ENCODE measurements around the gene RASGEF1C.

The RASGEF1C gene

DNA sequence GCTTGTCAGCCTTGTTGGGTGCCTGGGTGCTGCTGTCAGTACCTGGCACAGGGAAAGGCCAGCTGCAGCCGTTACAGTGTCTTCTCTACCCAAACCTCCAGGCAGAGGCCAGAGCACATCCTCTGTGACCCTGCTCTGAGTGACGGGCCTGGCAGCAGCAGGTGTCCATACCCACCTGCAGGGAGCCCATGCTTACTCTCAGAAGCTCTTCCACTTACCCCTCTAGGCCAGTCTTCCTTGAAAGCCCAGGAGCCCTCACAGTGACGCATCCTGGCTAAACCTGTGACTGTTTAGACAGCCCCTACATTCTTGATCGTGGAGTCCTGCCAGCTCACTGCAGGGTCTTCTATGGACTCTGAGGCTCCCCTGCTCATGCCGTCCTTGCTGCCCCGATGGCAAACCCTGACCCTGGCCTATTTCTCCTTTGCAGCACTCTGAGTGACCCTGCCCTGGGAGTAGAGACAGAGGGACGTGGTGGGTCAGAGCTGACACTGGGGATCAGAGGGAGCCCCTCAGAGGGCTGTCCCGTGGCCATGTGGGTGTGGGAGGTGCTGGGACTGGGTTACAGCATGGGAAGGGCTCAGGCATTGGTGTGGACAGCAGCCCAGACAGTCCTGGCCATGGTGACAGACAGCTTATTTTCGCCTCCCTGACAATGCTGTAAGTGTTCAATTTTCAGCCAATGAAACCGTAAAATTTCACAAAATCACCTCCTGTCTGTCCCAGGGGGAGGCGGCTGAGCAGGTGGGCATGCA is 69.9 kb downstream of the RASGEF1C start:
- H3K27me3 ChIP-seq (ENCODE audit: low read depth, low read length): no peaks in the 10 kb centered on the region

DNA sequence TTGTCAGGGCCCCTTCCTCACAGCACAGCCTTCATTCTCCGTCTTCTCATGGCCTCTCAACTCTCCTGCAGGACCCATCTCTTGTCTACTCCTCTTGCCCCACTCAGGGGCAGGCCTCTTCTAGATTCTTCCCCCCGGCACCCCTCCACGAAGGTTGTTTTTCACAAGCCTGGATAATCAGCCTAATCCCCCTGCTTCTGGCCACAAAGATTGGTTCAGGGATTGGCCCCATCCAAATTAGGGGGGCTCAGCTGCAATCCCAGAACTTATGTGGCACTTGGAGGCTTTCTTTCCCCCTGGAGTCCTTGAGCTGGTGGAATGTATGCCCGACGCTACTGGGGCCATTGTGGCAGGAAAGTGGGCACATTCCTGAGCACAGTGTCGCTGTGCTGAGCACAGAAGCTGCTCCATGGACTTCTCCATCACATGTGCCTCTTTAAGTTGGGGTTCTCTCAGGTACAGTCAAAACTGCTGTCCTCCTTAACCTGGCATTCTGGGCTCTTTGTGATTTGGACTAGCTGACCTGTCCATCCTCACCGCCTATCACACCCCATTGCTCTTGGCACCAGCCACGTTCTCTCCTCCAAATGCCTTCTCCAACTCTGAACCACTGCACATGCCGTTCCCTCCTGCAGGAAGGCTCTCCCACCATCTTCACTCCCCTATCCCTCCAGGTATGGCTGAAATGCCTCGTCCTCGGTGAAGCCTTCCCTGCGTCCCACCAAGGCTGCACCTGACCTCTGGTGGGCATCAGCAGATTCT is 70.6 kb downstream of the RASGEF1C start:
- no peak overlapping the region for H3K27ac ChIP-seq (ENCODE audit: low read length)
- no peaks in the 10 kb centered on the region for H3K36me3 ChIP-seq (ENCODE audit: control insufficient read depth in 1 of 2, insufficient read depth in 2 of 2, low read length in 2 of 2)
- H3K9me3 ChIP-seq (ENCODE audit: control insufficient read depth in 1 of 2, low read length in 2 of 2): no peaks in the 10 kb centered on the region
- no peaks in the 10 kb centered on the region for H3K27me3 ChIP-seq (ENCODE audit: low read depth, low read length)
- H3K4me1 ChIP-seq (ENCODE audit: control insufficient read depth in 1 of 2, insufficient read depth in 2 of 2, low read length in 2 of 2): no peaks in the 10 kb centered on the region
- no peak overlapping the region for H3K4me3 ChIP-seq (ENCODE audit: low read depth in 1 of 2, low read length in 2 of 2)

More for the DNA sequence above, 69.9 kb downstream of the RASGEF1C start:
- no peak overlapping the region for H3K4me3 ChIP-seq (ENCODE audit: low read depth in 1 of 2, low read length in 2 of 2)
- no peaks in the 10 kb centered on the region for H3K9me3 ChIP-seq (ENCODE audit: control insufficient read depth in 1 of 2, low read length in 2 of 2)
- H3K4me1 ChIP-seq (ENCODE audit: control insufficient read depth in 1 of 2, insufficient read depth in 2 of 2, low read length in 2 of 2): no peaks in the 10 kb centered on the region
- H3K27ac ChIP-seq (ENCODE audit: low read length): no peak overlapping the region
- no peaks in the 10 kb centered on the region for H3K36me3 ChIP-seq (ENCODE audit: control insufficient read depth in 1 of 2, insufficient read depth in 2 of 2, low read length in 2 of 2)

DNA sequence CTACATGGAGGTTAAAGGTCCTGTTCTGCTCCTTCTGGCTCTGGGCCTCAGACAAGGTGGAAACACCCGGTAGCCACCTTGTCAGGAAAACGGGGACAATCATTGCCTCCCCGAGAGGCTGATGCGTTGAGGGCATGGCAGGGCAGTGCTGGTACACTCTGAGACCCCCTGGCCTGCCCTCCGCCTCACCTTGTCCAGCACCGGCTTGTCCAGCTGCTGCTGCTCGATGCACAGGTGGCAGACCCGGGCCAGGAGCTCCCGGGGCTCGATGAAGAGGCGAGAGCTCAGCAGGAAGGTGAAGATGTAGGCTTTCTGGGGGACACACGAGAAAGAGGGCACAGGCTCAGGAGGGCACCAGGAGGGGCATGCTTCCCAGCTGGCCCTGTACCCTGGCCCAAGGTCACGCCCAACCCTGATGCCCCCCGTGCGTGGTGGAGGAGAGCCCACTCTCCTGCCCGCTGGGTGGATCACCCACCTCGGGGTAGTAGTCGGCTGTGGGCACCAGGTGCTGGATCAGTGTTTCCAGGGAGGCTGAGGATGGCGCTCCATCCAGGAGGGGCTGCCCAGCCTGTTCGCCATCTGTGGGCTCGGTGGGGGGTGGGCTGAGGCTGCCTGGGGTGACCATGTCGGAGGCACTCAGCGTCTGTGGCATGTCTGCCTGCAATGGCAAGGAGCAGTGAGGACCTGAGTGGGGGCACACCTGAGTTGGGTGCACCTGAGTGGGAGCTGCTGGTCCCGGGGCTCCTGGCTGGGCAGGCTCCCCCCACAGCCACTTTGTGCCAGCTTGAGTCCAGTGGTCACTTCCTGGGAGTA is 71.4 kb downstream of the RASGEF1C start:
- no peaks in the 10 kb centered on the region for H3K27me3 ChIP-seq (ENCODE audit: low read depth, low read length)
- H3K36me3 ChIP-seq (ENCODE audit: control insufficient read depth in 1 of 2, insufficient read depth in 2 of 2, low read length in 2 of 2): no peaks in the 10 kb centered on the region
- no peak overlapping the region for H3K4me3 ChIP-seq (ENCODE audit: low read depth in 1 of 2, low read length in 2 of 2)
- no peaks in the 10 kb centered on the region for H3K4me1 ChIP-seq (ENCODE audit: control insufficient read depth in 1 of 2, insufficient read depth in 2 of 2, low read length in 2 of 2)
- no peaks in the 10 kb centered on the region for H3K9me3 ChIP-seq (ENCODE audit: control insufficient read depth in 1 of 2, low read length in 2 of 2)
- H3K27ac ChIP-seq (ENCODE audit: low read length): no peak overlapping the region

DNA sequence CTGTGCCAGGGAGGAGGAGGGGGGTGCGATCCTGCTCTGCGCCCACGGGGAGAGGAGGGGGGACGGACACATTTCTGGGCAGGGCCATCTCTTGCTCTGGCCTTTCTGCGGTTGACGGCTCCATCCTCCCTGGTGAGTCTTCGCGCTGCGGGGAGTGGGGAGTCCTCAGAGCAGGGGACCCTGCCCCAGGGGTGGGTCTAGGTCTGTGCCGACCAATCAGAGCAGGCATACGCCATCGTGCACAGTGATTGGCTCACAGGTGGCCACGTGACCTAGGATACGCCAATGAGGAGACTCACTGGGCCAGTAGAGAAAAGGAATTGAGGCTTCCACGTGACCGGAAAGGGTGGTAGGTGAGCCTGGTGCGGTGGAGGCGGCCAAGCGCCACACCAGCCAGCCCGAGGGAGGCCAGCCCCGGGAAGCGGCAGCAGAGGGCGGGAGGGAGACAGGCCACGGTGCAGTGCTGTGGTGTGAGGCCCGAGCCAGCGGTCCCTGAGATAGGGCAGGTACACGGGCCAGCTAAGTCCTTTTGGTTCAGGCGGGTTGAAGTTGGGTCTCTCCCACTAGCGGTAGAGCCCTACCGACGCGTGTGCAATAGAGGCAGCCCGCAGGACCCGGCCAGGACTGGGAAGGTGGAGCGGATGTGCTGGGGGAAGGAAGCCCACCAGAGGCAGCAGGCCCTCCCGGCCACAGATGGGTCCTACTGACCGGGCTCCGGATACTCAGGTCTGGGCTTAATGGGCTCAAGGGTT is 72.2 kb downstream of the RASGEF1C start:
- H3K4me3 ChIP-seq (ENCODE audit: low read depth in 1 of 2, low read length in 2 of 2): no peak overlapping the region
- H3K4me1 ChIP-seq (ENCODE audit: control insufficient read depth in 1 of 2, insufficient read depth in 2 of 2, low read length in 2 of 2): no peaks in the 10 kb centered on the region
- H3K36me3 ChIP-seq (ENCODE audit: control insufficient read depth in 1 of 2, insufficient read depth in 2 of 2, low read length in 2 of 2): no peaks in the 10 kb centered on the region
- no peaks in the 10 kb centered on the region for H3K9me3 ChIP-seq (ENCODE audit: control insufficient read depth in 1 of 2, low read length in 2 of 2)
- H3K27me3 ChIP-seq (ENCODE audit: low read depth, low read length): no peaks in the 10 kb centered on the region
- H3K27ac ChIP-seq (ENCODE audit: low read length): no peak overlapping the region

DNA sequence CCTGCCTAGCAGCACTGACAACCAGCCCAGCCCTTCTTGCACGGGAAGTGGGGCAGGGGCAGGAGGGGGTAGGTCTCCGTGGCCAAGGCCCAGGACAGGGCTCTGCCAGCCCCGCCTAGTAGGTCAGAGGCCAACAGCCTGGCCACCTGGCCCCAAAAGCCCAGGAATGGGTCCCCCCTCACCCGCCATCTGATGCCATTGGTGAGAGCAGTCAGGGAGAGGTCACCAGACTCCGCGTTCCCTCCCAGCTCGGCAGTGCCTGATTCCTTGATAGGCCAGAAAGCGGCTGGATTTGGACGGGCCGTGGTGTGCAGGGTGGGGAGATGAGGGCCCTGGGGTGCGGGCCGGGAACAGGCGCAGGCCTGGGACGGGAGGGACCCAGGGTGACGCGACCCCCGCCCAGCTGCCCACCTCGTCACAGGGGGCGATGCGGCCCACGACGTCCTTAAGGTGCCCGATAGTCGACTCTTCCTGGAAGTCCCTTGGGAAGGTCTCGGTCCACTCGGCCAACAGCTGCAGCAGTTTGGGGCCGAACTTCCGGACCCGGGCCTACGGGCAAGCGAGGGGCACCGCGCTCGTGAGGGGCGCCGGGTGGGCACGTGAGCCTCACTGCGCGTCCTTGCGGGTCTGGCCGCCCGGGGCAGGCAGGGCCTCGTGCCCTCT is 72.9 kb downstream of the RASGEF1C start:
- no peaks in the 10 kb centered on the region for H3K4me1 ChIP-seq (ENCODE audit: control insufficient read depth in 1 of 2, insufficient read depth in 2 of 2, low read length in 2 of 2)
- H3K9me3 ChIP-seq (ENCODE audit: control insufficient read depth in 1 of 2, low read length in 2 of 2): no peaks in the 10 kb centered on the region
- H3K4me3 ChIP-seq (ENCODE audit: low read depth in 1 of 2, low read length in 2 of 2): no peak overlapping the region
- no peaks in the 10 kb centered on the region for H3K36me3 ChIP-seq (ENCODE audit: control insufficient read depth in 1 of 2, insufficient read depth in 2 of 2, low read length in 2 of 2)
- no peaks in the 10 kb centered on the region for H3K27me3 ChIP-seq (ENCODE audit: low read depth, low read length)
- H3K27ac ChIP-seq (ENCODE audit: low read length): no peak overlapping the region

DNA sequence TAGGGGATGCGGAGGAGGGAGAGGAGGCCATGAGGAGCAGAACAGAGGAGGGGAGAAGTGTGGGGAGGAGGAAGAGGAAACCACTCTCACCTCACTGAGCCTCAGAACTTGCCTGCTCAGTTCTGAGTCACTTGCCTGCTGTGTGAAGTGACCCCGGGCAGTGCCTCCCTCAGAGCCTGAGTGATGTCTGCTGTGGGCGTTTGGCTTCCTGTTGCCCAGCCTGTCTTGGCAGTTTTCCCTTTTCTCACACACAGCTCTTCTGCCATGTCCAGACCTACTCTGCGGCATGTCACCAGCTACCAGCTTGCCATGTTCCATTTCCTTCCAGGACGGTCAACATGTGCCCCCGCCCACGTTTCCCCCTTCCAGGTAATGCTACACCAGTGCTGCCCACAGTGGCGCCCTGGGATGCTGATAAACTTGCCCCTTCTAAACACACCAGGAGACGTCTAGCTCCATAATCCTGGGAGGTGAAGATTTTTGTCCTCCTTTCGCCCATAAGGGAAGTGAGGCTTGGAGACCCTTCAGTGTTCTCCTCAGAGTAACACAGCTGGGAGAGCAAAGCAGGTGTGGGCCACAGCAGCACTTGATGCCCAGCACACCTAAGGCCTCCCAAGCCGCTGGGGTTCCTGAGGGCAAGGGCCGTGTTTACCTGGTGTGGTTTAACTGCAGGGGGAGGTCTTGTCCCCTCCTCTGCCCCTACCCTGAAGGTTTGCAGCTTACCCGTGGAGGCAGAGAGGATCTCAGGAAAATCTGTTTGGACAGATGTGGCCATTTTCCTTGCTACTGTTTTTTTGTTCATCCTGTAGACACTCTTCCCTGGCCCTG is 73.7 kb downstream of the RASGEF1C start:
- Histone ChIP-seq H3K27ac (ENCODE audit: low read length) (no peak overlapping the region), H3K4me3 (ENCODE audit: low read depth in 1 of 2, low read length in 2 of 2) (no peak overlapping the region), H3K9me3 (ENCODE audit: control insufficient read depth in 1 of 2, low read length in 2 of 2) (no peaks in the 10 kb centered on the region), H3K4me1 (ENCODE audit: control insufficient read depth in 1 of 2, insufficient read depth in 2 of 2, low read length in 2 of 2) (no peaks in the 10 kb centered on the region), H3K36me3 (ENCODE audit: control insufficient read depth in 1 of 2, insufficient read depth in 2 of 2, low read length in 2 of 2) (no peaks in the 10 kb centered on the region), H3K27me3 (ENCODE audit: low read depth, low read length) (no peaks in the 10 kb centered on the region)

DNA sequence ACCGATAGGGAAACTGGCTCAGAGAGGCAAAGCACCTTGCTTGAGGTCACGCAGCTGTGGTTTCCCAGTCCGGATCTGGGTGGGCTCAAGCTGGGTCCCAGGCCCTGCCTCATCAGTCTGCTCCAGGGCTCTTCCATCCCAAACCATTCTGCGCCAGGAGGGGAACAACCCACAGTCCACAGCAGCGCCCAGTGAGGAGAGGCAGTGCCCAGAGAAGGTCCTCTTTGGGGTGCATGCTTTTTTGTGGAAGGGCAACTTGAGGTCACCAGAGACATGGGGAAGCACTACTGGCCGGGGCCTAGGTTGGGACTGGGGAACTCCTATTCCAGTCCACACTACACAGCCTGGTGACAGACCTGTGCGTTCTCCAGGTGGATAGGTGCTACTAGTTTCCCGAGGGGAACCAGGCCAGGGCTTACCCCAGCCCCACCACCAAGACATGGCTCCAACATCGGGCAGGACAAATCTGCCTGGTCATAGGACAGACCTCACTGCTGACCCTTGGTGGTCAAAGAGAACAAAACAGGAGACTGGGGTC is 75.0 kb downstream of the RASGEF1C start:
- no peaks in the 10 kb centered on the region for H3K27me3 ChIP-seq (ENCODE audit: low read depth, low read length)
- H3K4me1 ChIP-seq (ENCODE audit: control insufficient read depth in 1 of 2, insufficient read depth in 2 of 2, low read length in 2 of 2): no peaks in the 10 kb centered on the region
- no peak overlapping the region for H3K27ac ChIP-seq (ENCODE audit: low read length)
- no peaks in the 10 kb centered on the region for H3K9me3 ChIP-seq (ENCODE audit: control insufficient read depth in 1 of 2, low read length in 2 of 2)
- H3K4me3 ChIP-seq (ENCODE audit: low read depth in 1 of 2, low read length in 2 of 2): no peak overlapping the region
- no peaks in the 10 kb centered on the region for H3K36me3 ChIP-seq (ENCODE audit: control insufficient read depth in 1 of 2, insufficient read depth in 2 of 2, low read length in 2 of 2)

DNA sequence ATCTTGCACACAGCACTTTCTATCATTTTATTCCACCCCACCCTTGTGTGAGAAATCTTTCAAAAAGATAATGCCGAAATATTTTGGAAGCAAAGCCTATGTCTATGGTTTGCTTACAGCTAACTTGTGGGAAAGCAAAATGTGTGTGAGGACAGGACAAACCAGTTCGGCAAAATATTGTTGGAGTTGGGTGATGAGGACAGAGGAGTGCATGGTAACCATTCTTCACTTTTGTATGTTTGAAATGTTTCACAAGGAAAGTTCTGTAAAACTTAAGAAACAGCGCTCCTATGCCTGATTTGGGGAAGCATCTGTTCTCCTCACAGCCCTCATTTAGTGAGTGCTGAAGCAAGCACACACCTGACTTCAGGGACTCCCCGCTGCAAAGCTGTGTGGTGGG is 75.5 kb downstream of the RASGEF1C start:
- no peaks in the 10 kb centered on the region for H3K4me1 ChIP-seq (ENCODE audit: control insufficient read depth in 1 of 2, insufficient read depth in 2 of 2, low read length in 2 of 2)
- H3K4me3 ChIP-seq (ENCODE audit: low read depth in 1 of 2, low read length in 2 of 2): no peak overlapping the region
- no peak overlapping the region for H3K27ac ChIP-seq (ENCODE audit: low read length)
- no peaks in the 10 kb centered on the region for H3K27me3 ChIP-seq (ENCODE audit: low read depth, low read length)
- no peaks in the 10 kb centered on the region for H3K9me3 ChIP-seq (ENCODE audit: control insufficient read depth in 1 of 2, low read length in 2 of 2)
- no peaks in the 10 kb centered on the region for H3K36me3 ChIP-seq (ENCODE audit: control insufficient read depth in 1 of 2, insufficient read depth in 2 of 2, low read length in 2 of 2)

DNA sequence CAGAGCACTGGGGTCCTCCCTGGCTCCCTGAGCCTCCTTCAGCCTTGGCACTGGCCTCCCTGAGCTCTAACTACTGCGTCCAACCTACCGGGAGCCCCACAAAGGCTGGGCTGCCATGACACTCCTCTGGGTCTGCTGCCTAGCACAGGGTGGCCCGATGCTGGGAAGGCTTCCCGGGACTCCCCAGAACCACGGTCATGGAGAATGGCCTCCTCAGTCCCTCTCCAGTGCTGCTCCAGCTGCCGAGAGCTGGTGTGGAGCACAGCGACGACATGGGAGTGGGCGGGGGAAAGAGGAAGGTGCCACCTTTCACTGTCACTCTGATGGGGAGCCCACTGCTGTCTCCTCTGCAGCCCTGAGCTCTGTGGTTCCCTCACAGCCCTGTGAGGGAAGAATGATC is 76.0 kb downstream of the RASGEF1C start:
- Histone ChIP-seq H3K27me3 (ENCODE audit: low read depth, low read length) (no peaks in the 10 kb centered on the region), H3K27ac (ENCODE audit: low read length) (no peak overlapping the region)

More for the DNA sequence above, 76.0 kb downstream of the RASGEF1C start:
- H3K4me3 ChIP-seq (ENCODE audit: low read depth in 1 of 2, low read length in 2 of 2): no peak overlapping the region
- no peaks in the 10 kb centered on the region for H3K4me1 ChIP-seq (ENCODE audit: control insufficient read depth in 1 of 2, insufficient read depth in 2 of 2, low read length in 2 of 2)
- H3K36me3 ChIP-seq (ENCODE audit: control insufficient read depth in 1 of 2, insufficient read depth in 2 of 2, low read length in 2 of 2): no peaks in the 10 kb centered on the region
- no peaks in the 10 kb centered on the region for H3K9me3 ChIP-seq (ENCODE audit: control insufficient read depth in 1 of 2, low read length in 2 of 2)

Data from muscle layer of duodenum (tissue), 2 donors.